ENCODE results near the gene CNN2. TPM values are rescaled to one million over a fixed set of nuclear protein-coding genes. Genes with fewer than 3 reads are reported as not detected.

The CNN2 gene
- total RNA-seq, 4 donors from 2014 or later = 60.7 to 88.2 (median 82.2) TPM

DNA sequence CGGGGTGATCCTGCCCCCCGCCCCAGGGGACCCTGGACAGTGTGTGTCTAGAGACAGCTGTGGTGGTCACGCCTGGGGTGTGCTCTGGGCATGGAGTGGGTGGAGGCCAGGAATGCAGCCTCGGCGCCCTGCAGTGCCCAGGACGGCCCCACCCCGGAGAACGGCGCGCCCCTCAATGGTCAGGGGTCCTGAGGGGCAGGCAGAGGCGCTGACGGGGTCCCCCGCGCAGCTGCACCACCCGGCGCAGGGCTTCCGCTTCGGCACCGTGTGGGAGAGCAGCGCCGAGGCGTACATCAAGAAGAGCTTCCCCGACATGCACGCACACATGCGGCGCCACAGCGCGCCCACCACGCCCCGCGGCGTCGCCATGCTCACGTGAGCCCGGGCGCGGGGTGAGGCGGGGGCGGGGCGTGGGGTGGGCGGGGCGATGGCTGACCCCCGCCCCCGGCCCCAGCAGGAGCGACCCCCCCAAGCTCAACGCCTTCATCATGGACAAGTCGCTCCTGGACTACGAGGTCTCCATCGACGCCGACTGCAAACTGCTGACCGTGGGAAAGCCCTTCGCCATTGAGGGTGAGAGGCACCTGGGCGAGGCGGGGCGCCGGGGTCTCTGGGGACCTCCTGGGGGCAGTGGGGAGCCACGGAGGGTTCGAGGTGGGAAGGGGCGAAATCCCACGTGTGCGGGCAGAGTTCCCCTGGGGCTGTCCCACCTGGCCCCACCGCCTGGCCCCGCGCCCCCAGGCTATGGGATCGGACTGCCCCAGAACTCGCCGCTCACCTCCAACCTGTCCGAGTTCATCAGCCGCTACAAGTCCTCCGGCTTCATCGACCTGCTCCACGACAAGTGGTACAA, 18.8 kb upstream of the CNN2 start:
- intact Hi-C loops (cut with DNase I) = no loop called here
- no peak for DNase-seq
- no peaks in the 10 kb centered on the region for H3K4me1 ChIP-seq
- no peaks in the 10 kb centered on the region for H3K9me3 ChIP-seq
- H3K27ac ChIP-seq = no peak overlapping the region
- 94 to 95% methylated on average over 25 to 64 of the region's 73 CpGs for WGBS, 2 donors
- no peak overlapping the region for H3K4me3 ChIP-seq (replicated peaks in 1 of 3)
- H3K36me3 ChIP-seq = peaks cover 31 to 40% of the 10 kb centered on the region in 2 donors
- TF ChIP-seq, protein P1, sequence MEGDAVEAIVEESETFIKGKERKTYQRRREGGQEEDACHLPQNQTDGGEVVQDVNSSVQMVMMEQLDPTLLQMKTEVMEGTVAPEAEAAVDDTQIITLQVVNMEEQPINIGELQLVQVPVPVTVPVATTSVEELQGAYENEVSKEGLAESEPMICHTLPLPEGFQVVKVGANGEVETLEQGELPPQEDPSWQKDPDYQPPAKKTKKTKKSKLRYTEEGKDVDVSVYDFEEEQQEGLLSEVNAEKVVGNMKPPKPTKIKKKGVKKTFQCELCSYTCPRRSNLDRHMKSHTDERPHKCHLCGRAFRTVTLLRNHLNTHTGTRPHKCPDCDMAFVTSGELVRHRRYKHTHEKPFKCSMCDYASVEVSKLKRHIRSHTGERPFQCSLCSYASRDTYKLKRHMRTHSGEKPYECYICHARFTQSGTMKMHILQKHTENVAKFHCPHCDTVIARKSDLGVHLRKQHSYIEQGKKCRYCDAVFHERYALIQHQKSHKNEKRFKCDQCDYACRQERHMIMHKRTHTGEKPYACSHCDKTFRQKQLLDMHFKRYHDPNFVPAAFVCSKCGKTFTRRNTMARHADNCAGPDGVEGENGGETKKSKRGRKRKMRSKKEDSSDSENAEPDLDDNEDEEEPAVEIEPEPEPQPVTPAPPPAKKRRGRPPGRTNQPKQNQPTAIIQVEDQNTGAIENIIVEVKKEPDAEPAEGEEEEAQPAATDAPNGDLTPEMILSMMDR (IDR thresholded peaks at IDR 0.05) = no peak
- TF ChIP-seq POLR2A (IDR thresholded peaks at IDR 0.05) = no peak
- H3K27me3 ChIP-seq = no peaks in the 10 kb centered on the region

DNA sequence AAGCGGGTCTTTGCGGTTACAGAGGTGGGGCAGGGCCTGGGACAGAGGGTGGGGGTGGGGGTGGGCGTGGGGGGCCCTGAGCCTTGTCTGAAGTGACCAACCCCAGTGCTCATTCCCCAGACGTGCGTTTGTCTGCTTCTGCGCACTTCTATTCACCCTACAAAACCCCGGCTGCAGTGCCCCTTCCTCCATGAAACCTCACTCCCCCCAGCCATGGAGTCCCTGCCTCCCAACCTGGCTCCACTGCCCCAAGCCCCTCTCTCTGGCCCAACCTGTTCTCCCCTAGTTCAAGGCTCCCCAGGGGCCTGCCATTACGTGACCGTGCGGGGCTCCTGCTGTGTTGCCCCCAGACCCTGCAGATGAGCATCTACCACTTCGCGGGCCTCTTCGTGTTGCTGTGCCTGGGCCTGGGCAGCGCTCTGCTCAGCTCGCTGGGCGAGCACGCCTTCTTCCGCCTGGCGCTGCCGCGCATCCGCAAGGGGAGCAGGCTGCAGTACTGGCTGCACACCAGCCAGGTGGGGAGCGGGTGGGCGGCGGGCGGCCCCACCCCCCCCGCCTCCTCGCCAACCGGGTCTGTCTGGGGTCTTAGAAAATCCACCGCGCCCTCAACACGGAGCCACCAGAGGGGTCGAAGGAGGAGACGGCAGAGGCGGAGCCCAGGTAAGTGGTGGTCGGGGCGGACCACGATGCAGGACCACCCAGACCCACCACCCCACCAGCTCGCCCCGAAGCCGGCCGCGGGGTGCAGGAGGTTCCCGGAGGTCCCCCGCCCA, 18.0 kb upstream of the CNN2 start:
- DNase-seq = no peak
- WGBS, 2 donors = 95 to 96% methylated on average over 31 to 39 of the region's 45 CpGs
- no peak for TF ChIP-seq POLR2A (IDR thresholded peaks at IDR 0.05)
- TF ChIP-seq, protein P1 (IDR thresholded peaks at IDR 0.05) = no peak
- Histone ChIP-seq H3K9me3 (no peaks in the 10 kb centered on the region), H3K36me3 (peaks cover 36 to 42% of the 10 kb centered on the region in 2 donors), H3K4me1 (no peaks in the 10 kb centered on the region), H3K27ac (no peak overlapping the region), H3K4me3 (replicated peaks in 1 of 3) (no peak overlapping the region), H3K27me3 (no peaks in the 10 kb centered on the region)
- intact Hi-C loops (cut with DNase I) = no loop called here

- DNase-seq = no peak
- intact Hi-C loops (cut with DNase I) = no loop called here
- no peaks in the 10 kb centered on the region for H3K4me1 ChIP-seq
- TF ChIP-seq, protein P1 (IDR thresholded peaks at IDR 0.05) = no peak
- TF ChIP-seq POLR2A (IDR thresholded peaks at IDR 0.05) = no peak
- H3K9me3 ChIP-seq = no peaks in the 10 kb centered on the region
- 81 to 86% methylated on average over 54 to 58 of the region's 92 CpGs for WGBS, 2 donors
- H3K27me3 ChIP-seq = no peaks in the 10 kb centered on the region
- H3K4me3 ChIP-seq (replicated peaks in 1 of 3) = no peak overlapping the region
- H3K27ac ChIP-seq = no peak overlapping the region
- H3K36me3 ChIP-seq = peaks cover 41 to 42% of the 10 kb centered on the region in 2 donors
Measured at GRCh38 chr19:1009041-1009980, 17.1 kb upstream of the CNN2 start.

GRCh38 chr19:1009981-1010538, 16.3 kb upstream of the CNN2 start:
- H3K27ac ChIP-seq = no peak overlapping the region
- no peak for TF ChIP-seq POLR2A (IDR thresholded peaks at IDR 0.05)
- TF ChIP-seq, protein P1 (IDR thresholded peaks at IDR 0.05) = no peak
- DNase-seq = no peak
- H3K27me3 ChIP-seq = no peaks in the 10 kb centered on the region
- H3K9me3 ChIP-seq = no peaks in the 10 kb centered on the region
- no peaks in the 10 kb centered on the region for H3K4me1 ChIP-seq
- WGBS, 2 donors = 92 to 94% methylated on average over 17 to 18 of the region's 29 CpGs
- peaks cover 41 to 42% of the 10 kb centered on the region in 2 donors for H3K36me3 ChIP-seq
- intact Hi-C loops (cut with DNase I) = no loop called here
- no peak overlapping the region for H3K4me3 ChIP-seq (replicated peaks in 1 of 3)

Data from thyroid gland (tissue), 4 donors.